Stimulated activated CD8-positive, alpha-beta memory T cell treated with anti-CD3 and anti-CD28 coated beads, Interleukin-4, amount 100 ng/mL, for 24 hours (primary cell): ENCODE results near the gene HPGDS.
"Not testable (repeated sequence)": the region's sequence is repeated elsewhere in the genome, so short reads cannot be mapped to it uniquely, and the experiment has no call there.

ENCODE experiments used
- DNase-seq: peaks from one replicate; pipeline ENCODE4 v3.0.0-alpha.2; 2020; ENCODE audit warnings: low read depth

The HPGDS gene

GRCh38 chr4:94357624-94358023 lies 15.0 kb upstream of the HPGDS start:
- no peak for DNase-seq

GRCh38 chr4:94356444-94356843 lies 13.8 kb upstream of the HPGDS start:
- DNase-seq, result no peak

- no peak for DNase-seq
Observed at GRCh38 chr4:94354474-94354896, 11.8 kb upstream of the HPGDS start.

GRCh38 chr4:94352996-94353395 lies 10.4 kb upstream of the HPGDS start:
- DNase-seq, result no peak

- no peak for DNase-seq
Observed at GRCh38 chr4:94352163-94352562, 9.5 kb upstream of the HPGDS start.

- no peak for DNase-seq
Observed at GRCh38 chr4:94351319-94351718, 8.7 kb upstream of the HPGDS start.

GRCh38 chr4:94350095-94350494 lies 7.5 kb upstream of the HPGDS start:
- DNase-seq, result no peak

- no peak for DNase-seq
Observed at GRCh38 chr4:94349193-94349592, 6.6 kb upstream of the HPGDS start.

GRCh38 chr4:94348666-94349065 lies 6.0 kb upstream of the HPGDS start:
- DNase-seq, result no peak

GRCh38 chr4:94346541-94346940 lies 3.9 kb upstream of the HPGDS start:
- DNase-seq, result no peak

GRCh38 chr4:94345969-94346368 lies 3.3 kb upstream of the HPGDS start:
- DNase-seq, result no peak

- DNase-seq, result no peak
Observed at GRCh38 chr4:94345266-94345665, 2.6 kb upstream of the HPGDS start.

GRCh38 chr4:94344457-94344856 lies 1.8 kb upstream of the HPGDS start:
- no peak for DNase-seq

GRCh38 chr4:94341481-94342370 lies 910 bp downstream of the HPGDS start:
- DNase-seq, result no peak

GRCh38 chr4:94339779-94340178 lies 2.9 kb downstream of the HPGDS start:
- DNase-seq, result no peak

- DNase-seq, result no peak
Observed at GRCh38 chr4:94338681-94339351, 3.8 kb downstream of the HPGDS start.

GRCh38 chr4:94336791-94337190 lies 5.8 kb downstream of the HPGDS start:
- DNase-seq, result not testable (repeated sequence)

- DNase-seq, result no peak
Observed at GRCh38 chr4:94336303-94336702, 6.3 kb downstream of the HPGDS start.

GRCh38 chr4:94334962-94335361 lies 7.7 kb downstream of the HPGDS start:
- DNase-seq, result no peak

GRCh38 chr4:94334476-94334875 lies 8.2 kb downstream of the HPGDS start:
- no peak for DNase-seq

- DNase-seq, result no peak
Observed at GRCh38 chr4:94333866-94334265, 8.8 kb downstream of the HPGDS start.

GRCh38 chr4:94332983-94333590 lies 9.5 kb downstream of the HPGDS start:
- no peak for DNase-seq

GRCh38 chr4:94329933-94330332 lies 12.7 kb downstream of the HPGDS start:
- DNase-seq, result no peak
